HFF-Myc (cell line): ENCODE data around the gene ABHD17B.

Experiments used
- DNase-seq: peaks from one replicate; pipeline ENCODE4 v3.0.0-alpha.2; 2011; ENCODE audit warnings: low read depth; ENCODE audit errors: extremely low read depth
- H3K4me3 ChIP-seq: replicated peaks from 2 replicates; pipeline ENCODE4 v1.5.1; 2011; ENCODE audit warnings: low read depth, mild to moderate bottlenecking, control low read depth, low read length
- TF ChIP-seq, protein P1 (sequence below): IDR thresholded peaks from 2 replicates; pipeline ENCODE4 v1.5.1; 2012; ENCODE audit warnings: mild to moderate bottlenecking, low read depth, low read length, control low read depth; ENCODE audit errors: missing control alignments

The ABHD17B gene

DNA sequence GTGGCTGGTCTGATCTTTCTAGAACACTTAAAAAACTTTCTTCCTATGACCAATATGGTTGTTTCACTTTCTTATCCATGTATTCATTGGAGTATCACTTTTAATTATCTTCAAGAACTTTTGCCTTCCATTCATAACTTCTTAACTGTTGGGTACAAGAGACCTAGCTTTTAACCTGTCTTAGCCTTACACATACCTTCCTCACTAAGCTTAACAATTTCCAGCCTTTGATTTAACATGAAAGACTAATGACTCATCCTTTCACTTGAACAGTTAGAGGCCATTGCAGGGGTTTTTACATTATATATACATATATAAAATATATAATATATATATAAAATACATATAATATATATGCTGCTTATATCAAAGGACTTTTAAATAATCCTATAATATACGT is 57.9 kb downstream of the ABHD17B start:
- DNase-seq: no peak
- TF ChIP-seq, protein P1, sequence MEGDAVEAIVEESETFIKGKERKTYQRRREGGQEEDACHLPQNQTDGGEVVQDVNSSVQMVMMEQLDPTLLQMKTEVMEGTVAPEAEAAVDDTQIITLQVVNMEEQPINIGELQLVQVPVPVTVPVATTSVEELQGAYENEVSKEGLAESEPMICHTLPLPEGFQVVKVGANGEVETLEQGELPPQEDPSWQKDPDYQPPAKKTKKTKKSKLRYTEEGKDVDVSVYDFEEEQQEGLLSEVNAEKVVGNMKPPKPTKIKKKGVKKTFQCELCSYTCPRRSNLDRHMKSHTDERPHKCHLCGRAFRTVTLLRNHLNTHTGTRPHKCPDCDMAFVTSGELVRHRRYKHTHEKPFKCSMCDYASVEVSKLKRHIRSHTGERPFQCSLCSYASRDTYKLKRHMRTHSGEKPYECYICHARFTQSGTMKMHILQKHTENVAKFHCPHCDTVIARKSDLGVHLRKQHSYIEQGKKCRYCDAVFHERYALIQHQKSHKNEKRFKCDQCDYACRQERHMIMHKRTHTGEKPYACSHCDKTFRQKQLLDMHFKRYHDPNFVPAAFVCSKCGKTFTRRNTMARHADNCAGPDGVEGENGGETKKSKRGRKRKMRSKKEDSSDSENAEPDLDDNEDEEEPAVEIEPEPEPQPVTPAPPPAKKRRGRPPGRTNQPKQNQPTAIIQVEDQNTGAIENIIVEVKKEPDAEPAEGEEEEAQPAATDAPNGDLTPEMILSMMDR: no peak
- H3K4me3 ChIP-seq: no peak overlapping the region

GRCh38 chr9:71850996-71851395 is 60.0 kb downstream of the ABHD17B start:
- no peak for DNase-seq
- TF ChIP-seq, protein P1: no peak

GRCh38 chr9:71847892-71848291 is 63.1 kb downstream of the ABHD17B start:
- no peak overlapping the region for H3K4me3 ChIP-seq
- TF ChIP-seq, protein P1: no peak
- no peak for DNase-seq

More at GRCh38 chr9:71850996-71851395, 60.0 kb downstream of the ABHD17B start:
- H3K4me3 ChIP-seq: no peak overlapping the region

DNA sequence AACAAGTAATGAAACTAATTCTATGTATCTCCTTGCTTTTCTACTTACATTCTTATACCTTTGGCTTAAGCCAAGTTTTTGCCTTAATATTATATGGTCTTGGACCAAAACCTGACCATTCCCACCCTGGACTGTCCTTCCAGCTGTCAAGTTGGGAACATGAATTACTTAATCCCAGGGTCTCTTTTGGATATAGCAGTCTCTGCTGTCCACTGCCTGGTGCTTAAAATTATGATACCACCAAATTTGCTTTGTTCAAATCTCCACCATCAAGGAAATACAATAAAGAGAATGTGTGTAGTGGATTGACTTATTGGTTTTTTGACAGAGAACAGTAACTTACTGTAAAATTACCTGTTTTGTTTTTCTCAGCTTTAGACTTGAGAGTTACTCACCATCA is 66.2 kb downstream of the ABHD17B start:
- TF ChIP-seq, protein P1: no peak
- DNase-seq: no peak
- no peak overlapping the region for H3K4me3 ChIP-seq

DNA sequence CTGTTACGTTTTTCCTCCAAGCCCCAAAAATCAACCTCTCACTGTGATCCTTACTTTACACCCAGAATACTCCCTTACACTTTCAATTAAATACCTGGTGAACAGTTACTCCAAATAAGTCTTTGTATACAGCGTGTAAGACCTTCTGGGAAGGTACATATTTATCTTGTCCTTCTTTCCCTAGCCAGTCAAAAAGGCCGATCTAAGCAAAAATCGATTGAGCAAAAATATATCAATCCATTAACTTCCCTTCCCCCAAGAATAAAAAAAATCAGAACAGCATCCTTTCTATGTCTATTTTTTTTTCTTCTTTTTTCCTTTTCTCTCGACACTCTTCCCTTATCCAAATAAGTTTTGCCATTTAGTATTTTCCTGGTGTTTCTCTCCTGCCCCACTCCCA is 71.3 kb downstream of the ABHD17B start:
- TF ChIP-seq, protein P1: no peak
- H3K4me3 ChIP-seq: no peak overlapping the region
- no peak for DNase-seq

GRCh38 chr9:71835596-71835995 is 75.4 kb downstream of the ABHD17B start:
- no peak for DNase-seq
- H3K4me3 ChIP-seq: no peak overlapping the region
- TF ChIP-seq, protein P1: no peak

- DNase-seq: no peak
- TF ChIP-seq, protein P1: no peak
- no peak overlapping the region for H3K4me3 ChIP-seq
These were observed 80.1 kb downstream of the ABHD17B start for GRCh38 chr9:71830929-71831328.
